GM10248 (cell line): ENCODE data around the gene PLEKHJ1.

Source experiments
- CTCF ChIA-PET: fragments of 300-600 bp; sonication (Branson Sonifier 250); formaldehyde crosslinking; extraction: SDS; loops from one replicate; lab custom pipeline; 2021; ENCODE audit warnings: antibody characterized with exemption; lab: Yijun Ruan, JAX
- POLR2A ChIA-PET: fragments of 350-650 bp; sonication (Branson Sonifier 250); formaldehyde crosslinking; extraction: SDS; loops from one replicate; lab custom pipeline; 2020; ENCODE audit warnings: antibody characterized with exemption; lab: Yijun Ruan, JAX
- DNase-seq: peaks from one replicate; pipeline ENCODE4 v3.0.0; 2012; ENCODE audit errors: extremely low spot score
- CTCF ChIP-seq: IDR thresholded peaks from 2 replicates; pipeline ENCODE4 v1.5.1; 2012; ENCODE audit warnings: mild to moderate bottlenecking, low read depth; ENCODE audit errors: extremely low read depth, missing control alignments, control extremely low read depth

The PLEKHJ1 gene

GRCh38 chr19:2254064-2254872 lies 18.1 kb upstream of the PLEKHJ1 start:
- ChIA-PET POLR2A (no interaction called here), CTCF (interaction anchor here (1.0 to 1.4 kb wide), 3 partner anchors 17 to 98 kb away, joined by 3 to 4 read pairs (median 3); no protein-coding TSS in a partner anchor)
- TF ChIP-seq CTCF: no peak
- DNase-seq: no peak

GRCh38 chr19:2253106-2254063 lies 17.3 kb upstream of the PLEKHJ1 start:
- no peak for DNase-seq
- TF ChIP-seq CTCF: peak; percentile 67
- ChIA-PET CTCF (interaction anchor here (1.0 to 1.5 kb wide), 6 partner anchors 14 to 97 kb away, joined by 3 to 4 read pairs (median 4); no protein-coding TSS in a partner anchor), POLR2A (no interaction called here)

- CTCF ChIA-PET: interaction anchor here (1.4 to 1.5 kb wide), 3 partner anchors 13 to 95 kb away, joined by 4 read pairs; no protein-coding TSS in a partner anchor
- DNase-seq: no peak
- POLR2A ChIA-PET: no interaction called here
- no peak for TF ChIP-seq CTCF
Observed at GRCh38 chr19:2252797-2253105, 16.6 kb upstream of the PLEKHJ1 start.

- ChIA-PET POLR2A (no interaction called here), CTCF (interaction anchor here (1.0 to 1.5 kb wide), 4 partner anchors 12 to 96 kb away, joined by 3 to 4 read pairs (median 4); no protein-coding TSS in a partner anchor)
- TF ChIP-seq CTCF: no peak
- DNase-seq: no peak
Observed at GRCh38 chr19:2252055-2252796, 16.1 kb upstream of the PLEKHJ1 start.

- no peak for TF ChIP-seq CTCF
- POLR2A ChIA-PET: interaction anchor here (0.5 to 0.8 kb wide), 2 partner anchors 12 to 24 kb away, joined by 4 to 5 read pairs; no protein-coding TSS in a partner anchor
- DNase-seq: no peak
- CTCF ChIA-PET: interaction anchor here (1.0 to 1.5 kb wide), 3 partner anchors 11 to 95 kb away, joined by 3 to 4 read pairs (median 4); no protein-coding TSS in a partner anchor
Observed at GRCh38 chr19:2251106-2252054, 15.3 kb upstream of the PLEKHJ1 start.
